Frontal cortex (tissue), 4 donors: Measurements from ENCODE around the gene RNF40. TPM values are rescaled to one million over a fixed set of nuclear protein-coding genes. Genes with fewer than 3 reads are reported as not detected.
A peak's percentile ranks its signal among the peaks of the same experiment; 100 is the strongest.

ENCODE experiments used
- DNase-seq, 2 donors: peaks; one replicate each; pipeline ENCODE4 v3.0.0; 2012; ENCODE audit warnings: low spot score in 2 of 2
- FAIRE-seq: peaks from 2 replicates; lab custom pipeline; 2012; peaks lifted over from hg19 to GRCh38; lab: Jason Lieb, UNC
- total RNA-seq: library from RNA; depleted of rRNA; stranded (reverse); fragments of >200 nt; gene quantifications from one replicate; pipeline ENCODE4 v1.2.3, GENCODE V29; 2014
- donor health status: control.
- donor health status: control.
- donor health status: control.

RNF40 gene
- total RNA-seq, 1 donor from 2014 or later, result 90.1 TPM

DNA sequence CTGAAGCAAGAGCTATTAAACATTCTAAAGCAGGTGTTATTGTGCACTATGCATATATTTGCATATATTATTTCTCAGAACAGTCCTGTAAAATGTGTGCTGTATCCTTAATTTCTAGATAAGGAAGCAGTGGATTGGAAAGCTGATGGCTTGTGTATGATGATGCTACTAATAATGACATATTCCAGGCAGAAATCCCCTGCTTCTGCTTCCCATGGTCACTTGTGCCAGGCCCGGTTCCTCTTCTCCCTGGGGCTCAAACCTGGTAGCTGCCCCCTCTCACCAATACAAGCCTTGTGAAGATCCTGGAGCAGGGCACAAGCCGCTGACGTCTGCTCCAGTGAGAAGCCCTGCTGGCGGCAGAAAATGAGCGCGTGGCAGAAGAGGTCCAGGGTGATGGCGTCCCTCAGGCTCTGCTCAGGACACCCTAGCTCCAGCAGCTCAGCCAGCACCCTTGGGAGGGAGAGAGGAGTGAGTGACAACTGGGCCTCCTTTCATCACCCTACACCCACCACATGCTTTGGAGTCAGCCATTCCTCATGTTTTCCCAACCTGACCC, 2.0 kb upstream of the RNF40 start:
- no peak for DNase-seq
- no peak for FAIRE-seq

DNA sequence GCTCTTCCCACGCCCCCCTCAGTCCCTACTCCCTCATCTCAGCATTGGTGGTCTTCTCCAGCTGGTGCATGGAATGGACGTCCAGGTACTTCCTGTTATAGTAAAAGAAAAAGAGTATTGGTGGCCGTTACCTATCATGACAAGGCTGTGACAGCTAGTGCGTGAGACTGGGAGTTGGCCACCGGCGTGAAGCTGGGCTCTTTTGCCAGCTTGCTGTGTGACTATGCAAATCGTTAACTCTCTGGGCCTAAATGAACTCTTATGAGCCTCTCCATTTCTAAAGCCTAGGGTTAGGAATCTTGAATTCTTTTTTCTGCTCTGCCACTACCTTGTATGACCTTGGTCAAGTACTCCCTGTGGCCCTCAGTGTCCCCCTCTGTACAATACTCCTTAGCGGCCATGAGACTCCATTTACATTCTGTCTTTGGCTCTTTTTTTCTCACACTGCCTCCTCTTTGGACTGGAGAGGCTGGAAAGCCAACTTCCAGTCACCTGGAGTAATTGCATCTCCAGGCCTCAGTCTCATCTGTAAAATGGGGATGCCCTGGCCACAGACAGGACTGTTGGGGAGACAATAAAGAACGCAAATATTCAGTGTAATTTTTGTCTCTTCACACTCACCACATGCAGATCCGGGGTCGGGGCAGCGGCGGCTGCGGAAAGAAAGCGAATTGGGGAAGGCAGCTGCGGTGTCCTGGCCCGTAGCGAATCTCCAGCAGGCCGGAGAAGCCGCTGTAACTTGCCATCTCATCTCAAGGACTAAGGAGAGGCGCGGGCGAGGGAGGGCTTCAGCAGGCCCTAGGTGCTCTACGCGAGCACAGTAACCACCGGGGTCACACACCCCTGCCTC, 1.3 kb upstream of the RNF40 start:
- FAIRE-seq (no peak), DNase-seq (no peak)

DNA sequence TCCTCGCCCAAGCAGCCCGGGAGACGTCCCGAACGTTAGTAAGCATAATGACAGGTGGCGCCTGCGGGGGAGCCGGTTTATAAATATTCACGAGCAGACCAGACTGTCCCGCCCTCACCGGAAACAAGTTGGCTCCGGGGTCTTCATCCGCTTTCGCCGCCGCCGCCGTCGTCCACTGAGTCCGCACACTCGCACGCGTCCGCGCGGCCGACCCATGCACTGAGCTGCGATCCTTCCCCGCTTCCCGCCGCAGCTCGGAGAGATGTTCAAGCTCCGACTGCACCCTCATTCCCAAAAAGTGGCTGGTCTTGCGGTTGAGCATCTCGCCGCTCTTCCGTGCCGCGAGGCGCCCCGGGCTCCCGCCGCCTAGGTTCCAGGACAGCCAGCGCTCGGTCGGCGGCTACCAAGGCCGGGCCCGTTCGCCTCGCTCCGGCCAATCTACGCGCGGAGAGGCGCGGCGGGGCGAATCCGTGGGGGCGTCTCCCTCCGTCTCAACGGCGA, 645 bp upstream of the RNF40 start:
- DNase-seq, result no peak
- FAIRE-seq, result no peak

DNA sequence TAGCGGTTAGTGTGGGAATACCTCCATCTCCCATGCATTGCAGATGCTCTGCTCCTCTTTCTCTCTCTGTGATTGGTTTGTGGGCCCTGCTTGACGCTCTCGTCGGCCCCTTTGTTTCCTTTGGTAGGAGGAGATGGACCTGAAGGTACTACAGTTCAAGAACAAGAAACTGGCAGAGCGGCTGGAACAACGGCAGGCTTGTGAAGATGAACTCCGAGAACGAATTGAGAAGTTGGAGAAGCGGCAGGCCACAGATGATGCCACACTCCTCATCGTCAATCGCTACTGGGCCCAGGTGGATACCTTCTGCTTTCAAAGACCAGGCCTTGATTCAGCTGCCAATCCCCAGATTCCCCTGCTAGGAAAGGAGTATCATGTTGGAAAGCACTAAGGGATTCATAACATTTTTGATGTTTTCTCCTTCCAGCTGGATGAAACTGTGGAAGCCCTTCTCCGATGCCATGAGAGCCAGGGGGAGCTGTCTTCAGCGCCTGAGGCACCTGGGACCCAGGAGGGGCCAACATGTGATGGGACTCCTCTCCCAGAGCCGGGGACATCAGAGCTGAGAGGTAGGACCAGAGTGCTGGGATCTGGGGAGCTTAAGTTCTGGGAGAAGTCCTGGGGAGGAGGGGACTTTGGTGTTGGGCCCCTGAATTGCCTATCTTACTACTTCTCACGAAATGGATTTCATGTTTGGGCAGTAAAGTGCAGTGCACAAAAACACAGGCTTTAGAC, 1.0 kb downstream of the RNF40 start:
- no peak for DNase-seq
- no peak for FAIRE-seq

GRCh38 chr16:30764086-30764485, 2.0 kb downstream of the RNF40 start:
- DNase-seq (no peak), FAIRE-seq (no peak)

DNA sequence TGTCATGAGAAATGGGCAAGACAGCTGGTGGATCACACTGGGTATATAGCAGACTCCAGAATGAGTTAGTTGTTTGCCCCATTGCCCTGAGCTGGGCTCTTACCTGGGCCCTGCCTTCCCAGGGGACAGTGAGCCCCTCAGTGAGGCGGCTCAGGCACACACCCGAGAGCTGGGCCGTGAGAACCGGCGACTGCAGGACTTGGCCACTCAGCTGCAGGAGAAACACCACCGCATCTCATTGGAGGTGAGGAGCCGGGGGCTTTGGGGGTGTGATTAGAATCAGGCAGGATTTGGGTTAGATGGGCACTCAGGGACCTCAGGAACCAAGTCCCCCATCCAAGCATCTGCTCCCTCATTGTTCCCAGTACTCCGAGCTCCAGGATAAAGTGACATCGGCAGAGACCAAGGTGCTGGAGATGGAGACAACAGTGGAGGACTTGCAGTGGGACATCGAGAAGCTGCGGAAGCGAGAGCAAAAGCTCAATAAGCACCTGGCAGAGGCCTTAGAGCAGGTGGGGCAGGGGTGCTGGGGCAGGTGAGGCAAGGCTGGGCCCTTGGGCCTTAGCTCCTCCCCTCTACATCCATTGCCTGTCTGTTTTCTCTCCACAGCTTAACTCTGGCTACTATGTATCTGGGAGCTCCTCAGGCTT, 2.8 kb downstream of the RNF40 start:
- DNase-seq (no peak), FAIRE-seq (no peak)

DNA sequence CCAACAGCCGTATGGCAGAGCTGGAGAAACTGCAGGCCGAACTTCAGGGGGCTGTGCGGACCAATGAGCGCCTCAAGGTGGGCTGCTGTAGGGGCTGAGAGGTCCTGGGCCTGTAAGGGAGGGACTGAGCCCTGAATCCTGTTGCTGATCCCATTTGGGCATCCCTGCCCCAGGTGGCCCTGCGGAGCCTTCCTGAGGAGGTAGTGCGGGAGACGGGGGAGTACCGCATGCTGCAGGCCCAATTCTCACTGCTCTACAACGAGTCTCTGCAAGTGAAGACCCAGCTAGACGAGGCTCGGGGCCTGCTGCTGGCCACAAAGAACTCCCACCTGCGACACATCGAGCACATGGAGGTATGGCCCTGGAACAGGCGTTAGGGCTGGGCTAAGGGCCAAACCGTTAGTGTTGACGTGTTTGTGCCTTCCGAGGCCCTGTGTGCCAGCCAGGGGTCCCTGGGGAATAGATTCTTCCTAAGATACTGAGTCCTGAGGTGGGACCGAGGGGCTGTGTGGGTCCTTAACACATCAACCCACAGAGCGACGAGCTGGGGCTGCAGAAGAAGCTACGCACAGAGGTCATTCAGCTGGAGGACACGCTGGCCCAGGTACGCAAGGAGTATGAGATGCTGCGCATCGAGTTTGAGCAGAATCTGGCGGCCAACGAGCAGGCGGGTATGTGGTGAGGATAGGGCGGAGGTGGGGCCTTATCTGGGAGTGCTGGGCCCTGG, 4.2 kb downstream of the RNF40 start:
- no peak for FAIRE-seq
- no peak for DNase-seq

DNA sequence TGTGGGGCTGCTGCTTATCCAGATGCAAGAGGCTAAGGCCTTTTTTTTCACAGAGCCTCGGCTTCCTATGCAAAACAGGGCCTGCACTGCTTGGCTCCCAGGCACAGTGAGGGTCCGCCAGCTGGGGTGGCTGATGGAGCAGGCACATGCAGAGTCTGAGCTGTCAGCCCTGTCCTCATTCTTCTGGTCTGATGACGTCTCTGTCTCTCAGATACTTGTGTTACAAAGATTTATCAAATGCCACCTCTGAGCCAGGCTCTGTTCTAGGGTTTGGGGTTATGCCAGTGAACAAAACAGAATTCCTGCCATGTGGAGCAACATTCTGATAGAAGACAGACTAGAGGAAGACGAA, 4.8 kb downstream of the RNF40 start:
- DNase-seq, result no peak
- FAIRE-seq, result no peak

DNA sequence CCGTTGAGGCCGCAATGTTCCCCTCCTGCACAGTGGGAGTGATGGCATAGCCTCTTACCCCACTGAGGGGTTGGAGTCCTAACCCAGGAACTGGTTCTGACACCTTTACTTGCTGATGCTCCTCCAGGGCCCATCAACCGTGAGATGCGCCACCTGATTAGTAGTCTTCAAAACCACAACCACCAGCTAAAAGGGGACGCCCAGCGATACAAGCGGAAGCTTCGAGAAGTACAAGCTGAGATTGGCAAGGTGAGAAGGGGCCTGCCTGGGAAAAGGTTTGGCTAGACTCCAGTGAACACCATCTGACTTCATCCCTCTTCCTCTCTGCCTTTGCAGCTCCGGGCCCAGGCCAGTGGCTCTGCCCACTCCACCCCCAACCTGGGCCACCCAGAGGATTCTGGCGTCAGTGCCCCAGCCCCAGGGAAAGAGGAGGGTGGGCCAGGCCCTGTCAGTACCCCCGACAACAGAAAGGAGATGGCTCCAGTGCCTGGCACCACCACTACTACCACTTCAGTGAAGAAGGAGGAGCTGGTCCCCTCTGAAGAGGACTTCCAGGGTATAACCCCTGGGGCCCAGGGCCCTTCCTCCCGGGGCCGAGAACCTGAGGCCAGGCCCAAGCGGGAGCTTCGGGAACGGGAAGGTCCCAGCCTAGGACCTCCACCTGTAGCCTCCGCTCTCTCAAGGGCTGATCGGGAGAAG, 5.8 kb downstream of the RNF40 start:
- FAIRE-seq (no peak), DNase-seq (no peak)

DNA sequence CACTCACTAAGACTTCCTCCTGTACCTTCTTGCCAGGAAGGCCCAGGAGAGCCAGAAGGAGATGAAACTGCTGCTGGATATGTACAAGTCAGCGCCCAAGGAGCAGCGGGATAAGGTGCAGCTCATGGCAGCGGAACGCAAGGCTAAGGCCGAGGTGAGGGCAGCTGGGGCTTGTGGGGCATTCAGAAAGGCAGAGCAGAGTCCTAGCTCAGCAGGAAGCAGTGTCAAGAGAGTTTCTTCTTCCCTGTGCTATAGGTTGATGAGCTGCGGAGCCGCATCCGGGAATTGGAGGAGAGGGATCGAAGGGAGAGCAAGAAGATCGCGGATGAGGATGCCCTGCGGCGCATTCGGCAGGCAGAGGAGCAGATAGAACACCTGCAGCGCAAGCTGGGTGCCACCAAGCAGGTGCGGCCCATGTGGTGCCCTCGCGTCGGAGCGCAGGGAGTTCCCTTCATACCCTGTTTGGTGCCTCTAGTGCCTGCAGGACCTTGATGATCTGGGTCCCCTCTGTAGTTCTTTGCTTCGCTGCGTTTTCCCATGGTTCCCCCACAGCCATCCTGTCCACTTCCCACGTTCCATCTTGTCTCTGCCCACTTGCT, 6.6 kb downstream of the RNF40 start:
- DNase-seq (no peak), FAIRE-seq (no peak)

DNA sequence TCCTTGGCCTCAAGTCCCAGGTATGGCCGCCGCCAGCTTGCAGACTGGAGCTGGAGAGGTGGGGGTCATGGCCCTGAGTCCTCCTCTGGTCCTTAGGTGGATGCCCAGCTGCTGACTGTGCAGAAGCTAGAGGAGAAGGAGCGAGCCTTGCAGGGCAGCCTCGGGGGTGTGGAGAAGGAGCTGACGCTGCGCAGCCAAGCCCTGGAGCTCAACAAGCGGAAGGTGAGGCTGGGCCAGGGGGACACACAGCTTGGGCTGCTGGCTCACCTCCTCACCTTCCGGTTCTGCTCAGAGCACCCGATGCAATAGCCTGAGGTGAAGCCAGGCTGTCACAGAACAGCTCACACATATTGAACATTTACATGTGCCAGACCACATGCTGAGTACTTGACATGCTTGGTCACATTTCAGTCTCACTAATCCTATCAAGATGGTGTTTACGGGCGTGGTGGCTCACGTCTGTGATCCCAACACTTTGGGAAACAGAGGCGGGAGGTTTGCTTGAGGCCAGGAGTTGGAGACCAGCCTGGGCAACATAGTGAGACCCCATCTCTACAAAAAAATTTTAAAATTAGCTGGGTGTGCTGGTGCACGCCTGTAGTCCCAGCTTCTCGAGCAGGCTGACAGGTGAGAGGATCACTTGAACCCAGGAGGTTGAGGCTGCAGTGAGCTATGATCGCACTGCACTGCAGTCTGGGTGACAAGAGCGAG, 7.4 kb downstream of the RNF40 start:
- DNase-seq (no peak), FAIRE-seq (no peak)

DNA sequence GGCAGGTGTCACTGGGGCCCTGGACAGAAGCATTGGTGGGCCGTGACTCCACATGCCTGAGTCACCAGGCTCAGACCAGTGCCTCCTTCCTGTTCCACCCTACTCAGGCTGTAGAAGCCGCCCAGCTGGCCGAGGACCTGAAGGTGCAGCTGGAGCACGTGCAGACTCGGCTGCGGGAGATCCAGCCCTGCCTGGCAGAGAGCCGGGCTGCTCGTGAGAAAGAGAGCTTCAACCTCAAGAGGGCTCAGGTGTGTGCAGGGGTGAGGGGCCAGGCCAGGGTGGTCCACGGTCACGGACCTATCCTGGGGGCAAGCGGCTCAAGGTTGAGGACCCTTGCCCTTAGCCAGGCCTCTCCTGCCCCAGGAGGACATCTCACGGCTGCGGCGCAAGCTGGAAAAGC, 9.6 kb downstream of the RNF40 start:
- FAIRE-seq (no peak), DNase-seq (no peak)

DNA sequence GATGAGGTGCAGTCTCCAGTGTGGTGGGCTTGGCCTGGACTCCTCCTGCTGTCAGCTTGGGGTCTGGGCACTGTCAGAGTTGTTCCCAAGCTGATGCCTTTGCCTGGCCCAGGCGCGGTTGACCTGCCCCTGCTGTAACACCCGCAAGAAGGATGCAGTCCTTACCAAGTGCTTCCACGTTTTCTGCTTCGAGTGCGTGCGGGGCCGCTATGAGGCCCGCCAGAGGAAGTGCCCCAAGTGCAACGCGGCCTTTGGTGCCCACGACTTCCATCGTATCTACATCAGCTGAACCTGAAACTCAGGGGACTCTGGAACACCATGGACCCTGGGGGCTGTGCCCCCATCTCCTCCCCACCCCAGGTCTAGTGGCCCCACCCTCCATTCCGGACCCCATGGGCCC, 11.7 kb downstream of the RNF40 start:
- FAIRE-seq, result no peak

GRCh38 chr16:30774367-30775130, 12.4 kb downstream of the RNF40 start:
- FAIRE-seq, result no peak
- DNase-seq, result no peak

More for the DNA sequence above, 11.7 kb downstream of the RNF40 start:
- DNase-seq, result no peak

GRCh38 chr16:30775131-30775391, 12.9 kb downstream of the RNF40 start:
- FAIRE-seq, result no peak
- no peak for DNase-seq

GRCh38 chr16:30775392-30776188, 13.5 kb downstream of the RNF40 start:
- FAIRE-seq, result no peak
- DNase-seq, result peak; percentile 85 to 88
